HepG2 (cell line): ENCODE data around the gene COL4A2. TPM values are rescaled to one million over a fixed set of nuclear protein-coding genes. Genes with fewer than 3 reads are reported as not detected.

ENCODE experiments used
- ATAC-seq: fragments of 200-7000 bp; cut with Tn5 transposase; 3 replicates; pipeline ENCODE4 v1.9.1; 2020; ENCODE audit warnings: mild to moderate bottlenecking, moderate library complexity
- BruUV-seq: library from RNA; stranded (reverse); fragments of 400-500 nt; replicated peaks from 2 replicates; lab custom pipeline; 2021; lab: Mats Ljungman, UMichigan
- CTCF ChIA-PET: fragments of 300-600 bp; formaldehyde crosslinking; extraction: SDS; loops from one replicate; lab custom pipeline; 2021; ENCODE audit warnings: low total read pairs, inconsistent platforms, low intra/inter-chr PET ratio; lab: Yijun Ruan, JAX
- POLR2A ChIA-PET: fragments of 350-600 bp; sonication (Branson Sonifier 250); formaldehyde crosslinking; loops from one replicate; lab custom pipeline; 2020; ENCODE audit warnings: antibody characterized with exemption, inconsistent platforms; lab: Yijun Ruan, JAX
- DNase-seq: peaks from one replicate; pipeline ENCODE4 v3.0.0-alpha.2; 2015; ENCODE audit warnings: low spot score
- FAIRE-seq: peaks from 3 replicates; lab custom pipeline; 2011; peaks lifted over from hg19 to GRCh38; lab: Jason Lieb, UNC
- H2AFZ ChIP-seq: one replicate; pipeline ENCODE4 v1.6.1; 2011; ENCODE audit warnings: low read length, inconsistent platforms
- H3K27ac ChIP-seq: fragments of 300-600 bp; 3 replicates; pipeline ENCODE4 v1.8.0; 2011; ENCODE audit warnings: mixed run types, mild to moderate bottlenecking, mixed read lengths, low read length, inconsistent platforms; ENCODE audit not compliant: insufficient read depth; ENCODE audit errors: extremely low read length
- H3K27me3 ChIP-seq, 2 experiments: fragments of 200-600 bp in 1 of 2; 2 replicates in 1 of 2; 3 replicates in 1 of 2; pipeline versions ENCODE4 v1.6.0 to v1.8.0; 2011; ENCODE audit warnings: low read length in 2 of 2, mild to moderate bottlenecking in 2 of 2, moderate library complexity in 2 of 2, inconsistent platforms in 1 of 2; ENCODE audit not compliant: insufficient read depth in 2 of 2, control insufficient read depth in 1 of 2
- H3K36me3 ChIP-seq, 2 experiments: fragments of 200-600 bp in 1 of 2; replicated peaks in 1 of 2; 2 replicates in 1 of 2; 3 replicates in 1 of 2; pipeline versions ENCODE4 v1.5.1 to v1.8.0; 2011; ENCODE audit warnings: low read length in 2 of 2, inconsistent platforms in 1 of 2; ENCODE audit not compliant: insufficient read depth in 2 of 2, control insufficient read depth in 1 of 2
- H3K4me1 ChIP-seq: 2 replicates; pipeline ENCODE4 v1.5.1; 2012; ENCODE audit warnings: low read length, inconsistent platforms; ENCODE audit not compliant: insufficient read depth
- H3K4me2 ChIP-seq: 2 replicates; pipeline ENCODE4 v1.6.0; 2011; ENCODE audit warnings: low read depth, low read length, inconsistent platforms
- H3K4me3 ChIP-seq, 3 experiments: fragments of 200-600 bp in 1 of 3; sonication (generic), shearing (Covaris generic) in 1 of 3; replicated peaks in 1 of 3; 2 replicates each; pipeline ENCODE4 v1.5.1; 2011 to 2016; ENCODE audit warnings: low read length in 3 of 3, inconsistent platforms in 2 of 3, low read depth in 2 of 3, mild to moderate bottlenecking in 2 of 3, control low read depth in 1 of 3, mixed read lengths in 1 of 3; ENCODE audit not compliant: insufficient read depth in 1 of 3
- H3K79me2 ChIP-seq: one replicate; pipeline ENCODE4 v1.6.1; 2011; ENCODE audit warnings: low read length, inconsistent platforms; ENCODE audit not compliant: insufficient read depth
- H3K9ac ChIP-seq: 2 replicates; pipeline ENCODE4 v1.6.0; 2011; ENCODE audit warnings: mild to moderate bottlenecking, low read depth, low read length, inconsistent platforms; ENCODE audit not compliant: insufficient read depth
- H3K9me3 ChIP-seq: 2 replicates; pipeline ENCODE4 v1.5.1; 2012; ENCODE audit warnings: mild to moderate bottlenecking, low read length
- H4K20me1 ChIP-seq: 2 replicates; pipeline ENCODE4 v1.6.0; 2011; ENCODE audit warnings: inconsistent platforms, mild to moderate bottlenecking, low read length, moderate library complexity; ENCODE audit not compliant: insufficient read depth
- HNRNPH1 ChIP-seq: fragments of 200-400 bp; formaldehyde crosslinking; optimal IDR thresholded peaks from 2 replicates; pipeline ENCODE3; 2017; ENCODE audit warnings: mild to moderate bottlenecking, low read depth, low read length
- NR3C1 ChIP-seq: sonication (generic); formaldehyde crosslinking; IDR thresholded peaks from 2 replicates; pipeline ENCODE4 v1.4.0; 2020; ENCODE audit warnings: missing genetic modification reagents
- PHF20 ChIP-seq: sonication (generic); formaldehyde crosslinking; IDR thresholded peaks from 2 replicates; pipeline ENCODE4 v1.5.0; 2020; ENCODE audit warnings: mild to moderate bottlenecking, missing genetic modification reagents
- whole genome bisulfite sequencing: methylation state at CpG from one replicate; pipeline ENCODE4 v1.1.6; 2017; ENCODE audit warnings: low lambda C conversion rate; 5-methylcytosine and 5-hydroxymethylcytosine counted together
- in situ Hi-C: cut with HindIII; loops from 2 replicates; pipeline ENCODE4 v1.10.0; 2017; ENCODE audit warnings: low pct_unique_long_range_greater_than_20kb; ENCODE audit not compliant: extremely low pct_ligation_motif_present
- intact Hi-C: fragments of 100-400 bp; cut with micrococcal nuclease; formaldehyde crosslinking; loops from one replicate; pipeline ENCODE4 v1.10.0; 2022; ENCODE audit not compliant: unreplicated experiment
- polyA plus RNA-seq, 8 experiments: library from polyadenylated mRNA; depleted of rRNA in 3 of 8; stranded (reverse) in 7 of 8; unstranded in 1 of 8; fragments of >200 nt; fragmentation: Illumina TruSeq in 4 of 8; extraction: Trizol in 4 of 8; gene quantifications; 2 replicates each; pipeline versions ENCODE4 v1.2.1 to v1.2.3, GENCODE V29; 2011 to 2016; ENCODE audit warnings: low read depth in 4 of 8, missing spikeins in 1 of 8, mixed read lengths in 1 of 8; ENCODE audit not compliant: insufficient read depth in 1 of 8
- total RNA-seq, 5 experiments: library from RNA; depleted of rRNA; stranded (reverse); fragments of >200 nt; fragmentation: Illumina TruSeq; extraction: Trizol; gene quantifications; 2 replicates each; pipeline ENCODE4 v1.2.3, GENCODE V29; 2016; ENCODE audit warnings: low read depth in 1 of 5
- TF ChIP-seq, protein P1 (sequence below): sonication (generic); formaldehyde crosslinking; IDR thresholded peaks from 2 replicates; pipeline ENCODE4 v1.4.0; 2020; ENCODE audit warnings: mild to moderate bottlenecking, missing genetic modification reagents
- TF ChIP-seq, protein P2 (sequence below): sonication (generic); formaldehyde crosslinking; IDR thresholded peaks from 2 replicates; pipeline ENCODE4 v1.8.0; 2022; ENCODE audit warnings: mild to moderate bottlenecking, missing genetic modification reagents

COL4A2 gene
- total and polyA plus RNA-seq, 2 of the 13 experiments (the other 11 are each of a cell fraction or from before 2014, with no cell fraction given): 0.22 to 1.9 TPM

GRCh38 chr13:110462091-110462490 lies 155.0 kb downstream of the COL4A2 start:
- Histone ChIP-seq H4K20me1 (no peaks in the 10 kb centered on the region), H2AFZ (no peak overlapping the region), H3K4me2 (no peak overlapping the region), H3K27me3 (peaks cover 3 to 33% of the 10 kb centered on the region in 2 experiments; a peak in 4 of 5 replicates), H3K4me3 (no peak overlapping the region), H3K36me3 (no peaks in the 10 kb centered on the region), H3K27ac (no peak overlapping the region), H3K9me3 (no peaks in the 10 kb centered on the region), H3K4me1 (peaks cover 10% of the 10 kb centered on the region; the same call in 1 of the 2 replicates), H3K9ac (no peak overlapping the region), H3K79me2 (no peaks in the 10 kb centered on the region)
- ChIA-PET CTCF (no interaction called here), POLR2A (no interaction called here)
- 100% methylated on average over 1 of the region's 15 CpGs for WGBS
- in situ Hi-C loops (no loop called here), intact Hi-C loops (no loop called here)
- no TSS peak for BruUV-seq
- no peak for TF ChIP-seq NR3C1
- no peak for ATAC-seq
- DNase-seq: no peak
- no peak for FAIRE-seq

DNA sequence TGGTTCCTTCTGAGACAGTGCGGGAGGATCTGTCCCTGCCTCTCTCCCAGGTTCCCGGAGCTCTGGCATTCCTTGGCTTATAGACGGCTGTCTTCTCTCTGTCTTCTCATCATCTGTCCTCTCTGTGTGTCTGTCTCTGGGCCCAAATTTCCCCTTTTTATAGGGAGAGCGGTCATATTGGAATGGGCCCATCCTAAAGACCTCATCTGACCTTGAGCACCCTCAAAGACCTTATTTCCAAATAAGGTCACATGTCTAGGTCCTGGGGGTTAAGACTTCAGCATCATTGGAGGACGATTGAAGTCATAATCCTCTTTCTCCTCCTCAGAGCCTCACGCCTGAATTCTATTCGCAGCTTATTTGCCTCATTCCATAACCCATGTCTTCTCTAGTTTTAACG lies 156.1 kb downstream of the COL4A2 start:
- peaks cover 2% of the 10 kb centered on the region; the same call in 1 of the 2 replicates for H3K4me1 ChIP-seq
- H3K9me3 ChIP-seq: no peaks in the 10 kb centered on the region
- CTCF ChIA-PET: no interaction called here
- TF ChIP-seq HNRNPH1 (no peak), PHF20 (CRISPR knock-in tag) (no peak)
- TF ChIP-seq, protein P1, sequence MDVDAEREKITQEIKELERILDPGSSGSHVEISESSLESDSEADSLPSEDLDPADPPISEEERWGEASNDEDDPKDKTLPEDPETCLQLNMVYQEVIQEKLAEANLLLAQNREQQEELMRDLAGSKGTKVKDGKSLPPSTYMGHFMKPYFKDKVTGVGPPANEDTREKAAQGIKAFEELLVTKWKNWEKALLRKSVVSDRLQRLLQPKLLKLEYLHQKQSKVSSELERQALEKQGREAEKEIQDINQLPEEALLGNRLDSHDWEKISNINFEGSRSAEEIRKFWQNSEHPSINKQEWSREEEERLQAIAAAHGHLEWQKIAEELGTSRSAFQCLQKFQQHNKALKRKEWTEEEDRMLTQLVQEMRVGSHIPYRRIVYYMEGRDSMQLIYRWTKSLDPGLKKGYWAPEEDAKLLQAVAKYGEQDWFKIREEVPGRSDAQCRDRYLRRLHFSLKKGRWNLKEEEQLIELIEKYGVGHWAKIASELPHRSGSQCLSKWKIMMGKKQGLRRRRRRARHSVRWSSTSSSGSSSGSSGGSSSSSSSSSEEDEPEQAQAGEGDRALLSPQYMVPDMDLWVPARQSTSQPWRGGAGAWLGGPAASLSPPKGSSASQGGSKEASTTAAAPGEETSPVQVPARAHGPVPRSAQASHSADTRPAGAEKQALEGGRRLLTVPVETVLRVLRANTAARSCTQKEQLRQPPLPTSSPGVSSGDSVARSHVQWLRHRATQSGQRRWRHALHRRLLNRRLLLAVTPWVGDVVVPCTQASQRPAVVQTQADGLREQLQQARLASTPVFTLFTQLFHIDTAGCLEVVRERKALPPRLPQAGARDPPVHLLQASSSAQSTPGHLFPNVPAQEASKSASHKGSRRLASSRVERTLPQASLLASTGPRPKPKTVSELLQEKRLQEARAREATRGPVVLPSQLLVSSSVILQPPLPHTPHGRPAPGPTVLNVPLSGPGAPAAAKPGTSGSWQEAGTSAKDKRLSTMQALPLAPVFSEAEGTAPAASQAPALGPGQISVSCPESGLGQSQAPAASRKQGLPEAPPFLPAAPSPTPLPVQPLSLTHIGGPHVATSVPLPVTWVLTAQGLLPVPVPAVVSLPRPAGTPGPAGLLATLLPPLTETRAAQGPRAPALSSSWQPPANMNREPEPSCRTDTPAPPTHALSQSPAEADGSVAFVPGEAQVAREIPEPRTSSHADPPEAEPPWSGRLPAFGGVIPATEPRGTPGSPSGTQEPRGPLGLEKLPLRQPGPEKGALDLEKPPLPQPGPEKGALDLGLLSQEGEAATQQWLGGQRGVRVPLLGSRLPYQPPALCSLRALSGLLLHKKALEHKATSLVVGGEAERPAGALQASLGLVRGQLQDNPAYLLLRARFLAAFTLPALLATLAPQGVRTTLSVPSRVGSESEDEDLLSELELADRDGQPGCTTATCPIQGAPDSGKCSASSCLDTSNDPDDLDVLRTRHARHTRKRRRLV (CRISPR knock-in tag): no peak
- TF ChIP-seq, protein P2, sequence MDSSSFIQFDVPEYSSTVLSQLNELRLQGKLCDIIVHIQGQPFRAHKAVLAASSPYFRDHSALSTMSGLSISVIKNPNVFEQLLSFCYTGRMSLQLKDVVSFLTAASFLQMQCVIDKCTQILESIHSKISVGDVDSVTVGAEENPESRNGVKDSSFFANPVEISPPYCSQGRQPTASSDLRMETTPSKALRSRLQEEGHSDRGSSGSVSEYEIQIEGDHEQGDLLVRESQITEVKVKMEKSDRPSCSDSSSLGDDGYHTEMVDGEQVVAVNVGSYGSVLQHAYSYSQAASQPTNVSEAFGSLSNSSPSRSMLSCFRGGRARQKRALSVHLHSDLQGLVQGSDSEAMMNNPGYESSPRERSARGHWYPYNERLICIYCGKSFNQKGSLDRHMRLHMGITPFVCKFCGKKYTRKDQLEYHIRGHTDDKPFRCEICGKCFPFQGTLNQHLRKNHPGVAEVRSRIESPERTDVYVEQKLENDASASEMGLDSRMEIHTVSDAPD: no peak
- no peak overlapping the region for H2AFZ ChIP-seq
- no peaks in the 10 kb centered on the region for H4K20me1 ChIP-seq
- in situ Hi-C loops (no loop called here), intact Hi-C loops (no loop called here)
- peaks cover 4 to 42% of the 10 kb centered on the region in 2 experiments for H3K27me3 ChIP-seq
- H3K4me2 ChIP-seq: no peak overlapping the region
- H3K79me2 ChIP-seq: no peaks in the 10 kb centered on the region
- H3K36me3 ChIP-seq: no peaks in the 10 kb centered on the region
- no peak for DNase-seq
- 11% methylated on average over 8 of the region's 8 CpGs for WGBS
- POLR2A ChIA-PET: no interaction called here
- H3K9ac ChIP-seq: no peak overlapping the region
- ATAC-seq: no peak
- no peak overlapping the region for H3K4me3 ChIP-seq
- BruUV-seq: no TSS peak
- H3K27ac ChIP-seq: no peak overlapping the region
- FAIRE-seq: no peak
